ENCODE data around the gene AP3S1. TPM values are rescaled to one million over a fixed set of nuclear protein-coding genes. Genes with fewer than 3 reads are reported as not detected.

Gene AP3S1
- total RNA-seq: 42.4 and 55.4 TPM in 2 replicates

DNA sequence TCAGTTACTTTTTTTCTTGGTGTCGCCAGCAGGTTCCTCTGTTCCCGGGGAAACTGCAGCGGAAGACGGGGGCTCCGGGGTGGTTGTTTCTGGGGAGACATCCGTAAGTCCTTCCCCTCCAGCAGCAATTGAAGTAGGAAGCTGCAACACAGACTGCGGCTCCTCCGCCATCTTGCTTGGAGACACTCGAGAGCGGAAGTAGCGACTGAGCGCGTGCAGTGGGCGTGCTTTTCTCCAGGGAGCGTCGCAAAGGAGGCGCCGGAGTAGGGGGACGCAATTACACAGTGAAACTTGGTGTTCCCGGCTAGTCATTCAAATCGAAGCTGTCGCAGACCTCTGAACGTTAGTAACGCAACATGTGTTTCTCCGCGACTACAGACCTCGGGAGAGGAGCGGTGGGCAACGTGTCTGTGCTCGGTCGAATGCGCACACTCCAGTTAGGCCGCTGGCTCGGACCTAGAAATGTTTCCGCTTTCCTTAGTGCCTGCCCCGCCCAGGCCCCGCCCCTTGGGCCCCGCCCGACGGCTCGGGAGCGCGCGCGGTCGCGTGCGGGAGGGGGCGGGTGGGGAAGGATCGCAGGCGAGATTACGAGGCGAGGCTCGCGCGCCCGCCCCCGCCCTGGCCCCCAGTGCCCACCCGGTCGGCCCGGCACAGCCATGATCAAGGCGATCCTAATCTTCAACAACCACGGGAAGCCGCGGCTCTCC is at the start of gene AP3S1, which contains the start of gene ATG12:
TSS of gene AP3S1 (plus strand) at position 554 of the 707 bp plus-strand sequence. CDS start at position 657, 103 bp downstream.
TSS of gene ATG12 (minus strand) at position 184 of the 707 bp plus-strand sequence. CDS start at position 171, 13 bp downstream.

DNA sequence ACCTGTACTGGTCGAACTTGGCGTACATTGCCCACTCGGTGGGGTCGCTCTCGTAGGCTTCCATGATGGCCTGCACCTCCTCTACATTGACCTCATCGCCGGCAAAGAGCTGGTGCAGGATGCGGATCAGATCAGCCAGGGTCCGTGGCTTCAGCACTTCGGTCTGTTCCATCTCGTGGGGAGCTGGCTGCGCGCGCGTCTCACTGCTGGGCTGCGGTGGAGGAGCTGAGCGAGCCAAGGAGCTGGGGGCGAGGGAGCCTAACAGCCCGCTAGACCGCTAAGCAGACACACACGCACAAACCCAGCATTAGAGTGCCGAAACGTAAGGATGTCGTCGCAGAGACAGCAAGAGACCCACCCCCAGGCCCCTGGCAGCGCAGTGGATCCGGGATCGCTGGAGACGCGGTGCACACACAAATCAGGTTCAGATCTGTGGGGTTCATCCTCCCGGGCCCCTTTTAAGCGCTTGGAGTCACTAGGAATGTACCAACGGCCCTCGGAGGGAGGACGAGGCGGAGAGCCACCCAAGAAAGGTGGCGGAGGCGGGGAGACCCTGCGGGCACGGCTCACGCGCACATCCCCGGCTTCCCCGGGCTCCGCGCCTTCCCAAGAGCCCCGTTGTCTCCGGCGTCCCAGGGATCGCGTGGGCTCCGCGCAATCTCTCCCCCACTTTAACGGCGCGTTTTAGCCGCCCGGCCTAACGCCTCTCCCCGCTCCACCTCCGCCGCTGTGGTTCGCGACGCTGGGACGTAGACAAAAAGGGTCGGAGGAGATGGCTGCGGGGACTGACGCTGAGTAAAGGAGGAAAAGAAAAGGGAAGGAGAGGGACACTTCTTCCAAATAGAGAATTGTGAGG is 25.3 kb upstream of the AP3S1 start, which contains the start of gene CDO1:
TSS of gene CDO1 (minus strand) at position 434 of the 856 bp plus-strand sequence. CDS start at position 172, 262 bp downstream.

DNA sequence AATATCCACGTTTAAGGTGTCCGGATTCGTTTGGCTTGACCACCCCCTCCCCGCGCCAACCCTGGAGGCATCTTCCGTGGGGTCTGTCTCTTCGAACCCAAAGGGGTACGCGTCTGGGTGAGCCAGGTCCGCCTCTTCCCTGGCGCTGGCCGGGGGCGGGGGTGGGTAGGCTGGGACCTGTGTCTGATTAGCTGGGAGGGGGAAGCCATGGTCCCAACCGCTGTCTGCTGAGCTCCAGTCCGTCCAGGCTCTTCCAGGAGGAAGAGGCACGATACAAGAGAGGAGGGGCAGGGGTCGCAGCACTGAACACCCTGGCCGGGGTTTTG is 120.5 kb downstream of the AP3S1 start, which contains the start of gene LVRN:
TSS of gene LVRN (plus strand) at position 237 of the 326 bp plus-strand sequence. CDS start 143 bp downstream, outside the sequence.

Other genes with a start within 250 kb of the AP3S1 start
- gene TICAM2, start 239.5 kb upstream of the AP3S1 start, total RNA-seq: 0.63 and 0.65 TPM in 2 replicates
- 53.9 and 104 TPM in 2 replicates for gene TMED7, start 215.9 kb upstream of the AP3S1 start, total RNA-seq
- gene CDO1, start 25.3 kb upstream of the AP3S1 start, total RNA-seq: 0.63 and 0.81 TPM in 2 replicates
- gene ATG12, start 370 bp upstream of the AP3S1 start, total RNA-seq: 15.5 and 40.2 TPM in 2 replicates
- 0.16 and 0.57 TPM in 2 replicates for gene LVRN, start 120.5 kb downstream of the AP3S1 start, total RNA-seq
- not detected in 2 replicates for gene ARL14EPL, start 190.5 kb downstream of the AP3S1 start, total RNA-seq
- gene COMMD10, start 243.1 kb downstream of the AP3S1 start, total RNA-seq: 26.2 and 31.5 TPM in 2 replicates

All from bladder microvascular endothelial cell (primary cell).